C4-2B (cell line): Measurements from ENCODE around the gene ZNF718.

Experiments
- ZFX ChIP-seq: fragments of 450-650 bp; IDR thresholded peaks from 2 replicates; pipeline ENCODE4 v1.6.1; 2017
- TF ChIP-seq, protein P1 (sequence below): fragments of 450-650 bp; conservative IDR thresholded peaks from 2 replicates; pipeline ENCODE4 v1.5.1; 2017; ENCODE audit warnings: mild to moderate bottlenecking

DNA sequence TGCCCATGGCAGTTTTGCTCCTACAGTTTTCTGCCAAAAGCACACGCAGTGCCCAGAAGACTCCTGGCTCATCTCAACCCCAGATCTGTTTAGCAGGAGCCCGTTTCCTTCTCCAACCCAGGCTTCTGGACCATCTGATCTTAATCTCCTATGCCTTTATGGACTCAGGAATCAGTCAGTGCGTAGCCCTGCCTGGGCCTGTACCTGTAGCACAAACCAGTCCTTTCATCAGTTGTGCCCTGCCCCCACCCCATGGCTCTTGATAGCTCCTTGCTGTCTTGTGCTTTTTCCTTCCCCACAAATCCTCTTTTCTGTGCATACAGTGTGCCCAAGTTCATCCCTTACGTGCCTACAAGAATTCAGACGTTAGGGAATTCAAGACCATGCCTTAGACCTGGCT lies 1.5 kb downstream of the ZNF718 start:
- TF ChIP-seq, protein P1, sequence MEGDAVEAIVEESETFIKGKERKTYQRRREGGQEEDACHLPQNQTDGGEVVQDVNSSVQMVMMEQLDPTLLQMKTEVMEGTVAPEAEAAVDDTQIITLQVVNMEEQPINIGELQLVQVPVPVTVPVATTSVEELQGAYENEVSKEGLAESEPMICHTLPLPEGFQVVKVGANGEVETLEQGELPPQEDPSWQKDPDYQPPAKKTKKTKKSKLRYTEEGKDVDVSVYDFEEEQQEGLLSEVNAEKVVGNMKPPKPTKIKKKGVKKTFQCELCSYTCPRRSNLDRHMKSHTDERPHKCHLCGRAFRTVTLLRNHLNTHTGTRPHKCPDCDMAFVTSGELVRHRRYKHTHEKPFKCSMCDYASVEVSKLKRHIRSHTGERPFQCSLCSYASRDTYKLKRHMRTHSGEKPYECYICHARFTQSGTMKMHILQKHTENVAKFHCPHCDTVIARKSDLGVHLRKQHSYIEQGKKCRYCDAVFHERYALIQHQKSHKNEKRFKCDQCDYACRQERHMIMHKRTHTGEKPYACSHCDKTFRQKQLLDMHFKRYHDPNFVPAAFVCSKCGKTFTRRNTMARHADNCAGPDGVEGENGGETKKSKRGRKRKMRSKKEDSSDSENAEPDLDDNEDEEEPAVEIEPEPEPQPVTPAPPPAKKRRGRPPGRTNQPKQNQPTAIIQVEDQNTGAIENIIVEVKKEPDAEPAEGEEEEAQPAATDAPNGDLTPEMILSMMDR = no peak
- no peak for TF ChIP-seq ZFX
